Right kidney (tissue), 1 donor: ENCODE data around the gene ABCA3.
A peak's percentile ranks its signal among the peaks of the same experiment; 100 is the strongest.
"Not testable (repeated sequence)": the region's sequence is repeated elsewhere in the genome, so short reads cannot be mapped to it uniquely, and the experiment has no call there.

Source experiments
- DNase-seq: peaks from one replicate; pipeline ENCODE4 v3.0.0-alpha.2; 2016

The ABCA3 gene

GRCh38 chr16:2256531-2257140 is 83.9 kb downstream of the ABCA3 start:
- DNase-seq, result no peak

GRCh38 chr16:2253293-2253692 is 87.2 kb downstream of the ABCA3 start:
- DNase-seq, result no peak

- no peak for DNase-seq
Observed at GRCh38 chr16:2252806-2253148, 87.8 kb downstream of the ABCA3 start.

DNA sequence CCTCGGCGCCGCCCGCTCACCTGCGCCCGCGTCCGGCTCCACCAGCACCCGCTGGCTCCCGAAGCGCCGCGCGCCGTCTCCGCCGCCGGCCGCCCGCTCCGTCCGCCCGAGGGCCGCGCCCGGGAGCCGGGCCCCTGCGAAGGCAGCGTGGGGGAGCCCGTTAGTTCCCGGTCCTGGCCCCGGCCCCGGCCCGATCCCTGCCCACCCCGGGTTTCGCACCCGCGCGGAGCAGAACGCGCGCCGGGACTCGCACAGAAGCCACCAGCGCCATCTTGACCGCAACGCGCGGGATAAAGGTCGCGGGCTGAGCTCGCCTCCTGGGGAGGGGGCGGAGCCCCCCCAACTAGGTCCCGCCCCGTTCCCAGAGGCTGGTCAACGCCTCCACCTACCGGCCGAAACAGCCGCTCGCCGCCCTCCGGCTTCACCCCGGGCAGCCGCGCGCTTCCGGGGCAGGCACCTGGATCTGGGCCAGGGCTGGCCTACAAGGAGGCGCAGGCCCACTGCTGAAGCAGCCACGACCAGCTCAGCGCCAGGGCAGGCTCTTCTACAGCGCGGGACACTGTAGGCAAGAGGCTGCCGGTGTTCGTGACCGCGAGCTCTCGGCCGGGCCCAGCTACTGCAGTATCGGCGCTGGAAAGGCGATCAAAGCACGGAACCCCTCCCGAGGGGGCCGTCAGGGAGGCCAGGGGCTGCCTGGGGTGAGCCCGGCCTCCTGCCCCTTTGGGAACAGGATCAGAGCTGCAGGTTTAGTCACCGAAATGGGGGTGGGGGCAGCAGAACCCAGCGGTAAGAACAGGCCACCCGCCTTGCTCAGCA is 89.0 kb downstream of the ABCA3 start, which contains the start of gene ECI1:
TSS of gene ECI1 (minus strand) at position 292 of the 816 bp plus-strand sequence. CDS start at position 271, 21 bp downstream.
- DNase-seq, result peak; percentile 91

- DNase-seq, result no peak
Observed at GRCh38 chr16:2250652-2251295, 89.8 kb downstream of the ABCA3 start.

GRCh38 chr16:2246301-2246885 is 94.1 kb downstream of the ABCA3 start:
- DNase-seq, result no peak

GRCh38 chr16:2244926-2245795 is 95.4 kb downstream of the ABCA3 start:
- no peak for DNase-seq

DNA sequence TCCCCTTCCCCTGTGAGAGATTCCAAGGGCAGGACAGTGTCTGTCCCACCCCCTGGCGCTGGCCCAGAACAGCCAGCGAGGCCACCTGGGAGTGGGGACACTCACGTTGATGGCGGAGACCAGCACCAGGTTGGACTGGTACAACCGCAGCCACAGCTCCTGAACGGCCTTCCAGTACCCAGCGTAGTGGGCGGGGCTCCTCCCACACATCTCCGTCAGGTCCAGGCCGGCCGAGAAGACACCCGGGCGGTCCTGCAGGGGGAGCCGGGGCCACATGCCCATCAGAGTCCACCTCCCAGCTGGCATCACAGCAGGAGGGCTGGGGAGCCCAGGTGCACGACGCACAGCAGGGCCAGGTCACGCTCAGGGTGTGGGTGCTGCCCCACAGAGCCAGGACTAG is 96.2 kb downstream of the ABCA3 start:
- no peak for DNase-seq

DNA sequence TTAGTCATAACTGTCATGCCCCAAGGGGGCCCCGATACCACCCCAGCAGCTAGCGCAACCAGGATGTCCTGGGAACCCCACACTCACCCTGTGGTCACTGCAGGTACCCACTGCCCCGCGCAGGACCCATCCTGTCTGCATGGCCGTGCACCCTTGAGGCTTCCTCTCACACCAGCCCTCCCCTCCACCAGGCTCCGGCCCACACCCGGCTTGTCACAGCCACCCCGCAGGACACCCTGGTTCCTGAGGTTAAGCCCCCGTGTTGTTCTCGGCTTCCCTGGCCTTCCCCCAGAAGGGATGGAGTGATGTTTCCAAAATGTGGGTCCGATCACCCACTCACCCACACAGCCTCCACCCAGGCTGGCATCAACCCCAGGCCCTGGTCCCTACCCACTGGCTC is 96.7 kb downstream of the ABCA3 start:
- no peak for DNase-seq

- DNase-seq, result no peak
Observed at GRCh38 chr16:2243031-2243528, 97.4 kb downstream of the ABCA3 start.

- no peak for DNase-seq
Observed at GRCh38 chr16:2242598-2242997, 97.9 kb downstream of the ABCA3 start.

DNA sequence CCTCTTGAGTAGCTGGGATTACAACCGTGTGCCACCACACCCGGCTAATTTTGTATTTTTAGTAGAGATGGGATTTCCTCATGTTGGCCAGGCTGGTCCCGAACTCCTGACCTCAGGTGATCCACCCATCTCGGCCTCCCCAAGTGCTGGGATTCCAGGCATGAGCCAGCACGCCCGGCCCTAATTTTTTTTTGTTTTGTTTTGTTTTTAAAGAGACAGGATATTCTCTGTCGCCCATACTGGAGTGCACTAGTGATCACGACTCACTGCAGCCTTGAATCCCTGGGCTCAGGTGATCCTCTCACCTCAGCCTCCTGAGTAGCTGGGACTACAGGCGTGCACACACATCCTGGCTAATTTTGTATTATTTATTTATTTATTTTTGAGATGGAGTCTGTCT is 100.2 kb downstream of the ABCA3 start:
- DNase-seq, result not testable (repeated sequence)

GRCh38 chr16:2238838-2239675 is 101.5 kb downstream of the ABCA3 start:
- no peak for DNase-seq

- DNase-seq, result no peak
Observed at GRCh38 chr16:2238150-2238837, 102.2 kb downstream of the ABCA3 start.

GRCh38 chr16:2237493-2238149 is 102.9 kb downstream of the ABCA3 start:
- peak; percentile 57 for DNase-seq

GRCh38 chr16:2237102-2237482 is 103.4 kb downstream of the ABCA3 start:
- DNase-seq, result no peak

GRCh38 chr16:2236337-2237101 is 104.0 kb downstream of the ABCA3 start, which contains the start of gene DNASE1L2:
DNASE1L2 (plus strand) TSS chr16:2236444; CDS start chr16:2236817, 373 bp downstream.
- DNase-seq, result peak; percentile 64

DNA sequence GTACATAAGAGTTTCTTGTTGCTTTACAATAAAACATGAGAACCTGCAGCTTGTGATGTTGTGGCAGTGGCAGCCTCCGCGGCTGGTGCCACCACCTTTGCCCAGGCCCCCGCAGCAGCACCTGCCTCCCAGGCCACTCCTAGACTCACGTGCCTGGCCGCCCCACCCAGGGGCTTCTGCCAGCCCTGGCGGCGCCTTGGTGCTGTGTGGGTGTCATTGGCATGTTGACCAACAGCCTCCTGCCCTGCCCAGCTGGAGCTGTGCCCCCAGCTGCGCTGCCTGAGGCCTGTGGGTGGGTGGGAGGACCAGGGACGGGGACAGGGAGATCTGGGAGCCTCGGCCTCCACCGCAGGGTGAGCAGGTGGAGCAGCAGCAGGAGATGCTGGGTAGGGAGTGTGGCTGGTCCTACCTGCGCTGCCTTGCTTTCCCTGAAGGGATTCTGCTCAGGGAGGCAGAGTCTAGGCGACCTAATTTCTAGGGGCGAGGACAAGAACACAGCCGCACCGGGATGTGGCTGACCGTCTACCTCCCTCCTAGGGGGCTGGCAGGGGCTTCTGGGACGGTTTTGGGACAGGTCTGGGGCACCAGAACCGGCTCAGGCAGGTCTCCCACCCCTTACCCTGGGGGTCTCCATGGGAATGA is 104.7 kb downstream of the ABCA3 start:
- DNase-seq, result no peak
